ENCODE measurements around the gene PTPRCAP.

The PTPRCAP gene

GRCh38 chr11:67395555-67396258 lies 41.8 kb downstream of the PTPRCAP start:
- H3K9ac ChIP-seq (ENCODE audit: low read length), result no peak overlapping the region
- H3K4me1 ChIP-seq (ENCODE audit: insufficient read depth, low read length), result peaks cover 28% of the 10 kb centered on the region

GRCh38 chr11:67393990-67394389 lies 43.5 kb downstream of the PTPRCAP start:
- Histone ChIP-seq H3K9me3 (ENCODE audit: low read length) (no peaks in the 10 kb centered on the region), H3K4me1 (ENCODE audit: insufficient read depth, low read length) (peaks cover 14% of the 10 kb centered on the region), H3K4me3 (ENCODE audit: low read depth in 1 of 2, low read length in 2 of 2) (no peak overlapping the region), H3K9ac (ENCODE audit: low read length) (no peak overlapping the region), H3K27me3 (ENCODE audit: control insufficient read depth in 1 of 2, insufficient read depth in 2 of 2, low read length in 2 of 2) (no peaks in the 10 kb centered on the region), H3K36me3 (ENCODE audit: insufficient read depth, low read length) (peaks cover 17% of the 10 kb centered on the region), H3K27ac (ENCODE audit: low read depth, low read length) (no peak overlapping the region)

More at GRCh38 chr11:67395555-67396258, 41.8 kb downstream of the PTPRCAP start:
- H3K9me3 ChIP-seq (ENCODE audit: low read length), result no peaks in the 10 kb centered on the region
- no peak overlapping the region for H3K27ac ChIP-seq (ENCODE audit: low read depth, low read length)
- H3K36me3 ChIP-seq (ENCODE audit: insufficient read depth, low read length), result peaks cover 22% of the 10 kb centered on the region
- H3K27me3 ChIP-seq (ENCODE audit: control insufficient read depth in 1 of 2, insufficient read depth in 2 of 2, low read length in 2 of 2), result no peaks in the 10 kb centered on the region
- H3K4me3 ChIP-seq (ENCODE audit: low read depth in 1 of 2, low read length in 2 of 2), result no peak overlapping the region

GRCh38 chr11:67393437-67393836 lies 44.0 kb downstream of the PTPRCAP start:
- Histone ChIP-seq H3K4me1 (ENCODE audit: insufficient read depth, low read length) (peaks cover 13% of the 10 kb centered on the region), H3K36me3 (ENCODE audit: insufficient read depth, low read length) (peaks cover 12% of the 10 kb centered on the region)

GRCh38 chr11:67392183-67392715 lies 45.2 kb downstream of the PTPRCAP start:
- Histone ChIP-seq H3K9me3 (ENCODE audit: low read length) (no peaks in the 10 kb centered on the region), H3K9ac (ENCODE audit: low read length) (peak overlapping the region; percentile 57), H3K4me1 (ENCODE audit: insufficient read depth, low read length) (peaks cover 13% of the 10 kb centered on the region), H3K36me3 (ENCODE audit: insufficient read depth, low read length) (no peaks in the 10 kb centered on the region), H3K27me3 (ENCODE audit: control insufficient read depth in 1 of 2, insufficient read depth in 2 of 2, low read length in 2 of 2) (no peaks in the 10 kb centered on the region), H3K27ac (ENCODE audit: low read depth, low read length) (peak overlapping the region; percentile 89), H3K4me3 (ENCODE audit: low read depth in 1 of 2, low read length in 2 of 2) (peak overlapping the region; percentile 77 to 98)

More at GRCh38 chr11:67393437-67393836, 44.0 kb downstream of the PTPRCAP start:
- Histone ChIP-seq H3K9ac (ENCODE audit: low read length) (no peak overlapping the region), H3K27ac (ENCODE audit: low read depth, low read length) (no peak overlapping the region), H3K9me3 (ENCODE audit: low read length) (no peaks in the 10 kb centered on the region), H3K27me3 (ENCODE audit: control insufficient read depth in 1 of 2, insufficient read depth in 2 of 2, low read length in 2 of 2) (no peaks in the 10 kb centered on the region), H3K4me3 (ENCODE audit: low read depth in 1 of 2, low read length in 2 of 2) (no peak overlapping the region)

GRCh38 chr11:67391304-67392182 lies 45.9 kb downstream of the PTPRCAP start, which contains the start of gene RAD9A:
Gene RAD9A, plus strand, starts transcription at chr11:67391986. Its CDS starts 59 bp downstream, at chr11:67392045.
- peak within 1 kb of the TSS; percentile 89 for H3K27ac ChIP-seq (ENCODE audit: low read depth, low read length)
- no peaks in the 10 kb centered on the region for H3K9me3 ChIP-seq (ENCODE audit: low read length)
- H3K27me3 ChIP-seq (ENCODE audit: control insufficient read depth in 1 of 2, insufficient read depth in 2 of 2, low read length in 2 of 2), result no peaks in the 10 kb centered on the region
- peak within 1 kb of the TSS; percentile 70 for H3K9ac ChIP-seq (ENCODE audit: low read length)
- H3K4me1 ChIP-seq (ENCODE audit: insufficient read depth, low read length), result peaks cover 13% of the 10 kb centered on the region
- H3K36me3 ChIP-seq (ENCODE audit: insufficient read depth, low read length), result no peaks in the 10 kb centered on the region
- peak within 1 kb of the TSS; percentile 92 to 98 for H3K4me3 ChIP-seq (ENCODE audit: low read depth in 1 of 2, low read length in 2 of 2)

- peak overlapping the region; percentile 70 for H3K9ac ChIP-seq (ENCODE audit: low read length)
- H3K9me3 ChIP-seq (ENCODE audit: low read length), result no peaks in the 10 kb centered on the region
- H3K36me3 ChIP-seq (ENCODE audit: insufficient read depth, low read length), result no peaks in the 10 kb centered on the region
- no peaks in the 10 kb centered on the region for H3K27me3 ChIP-seq (ENCODE audit: control insufficient read depth in 1 of 2, insufficient read depth in 2 of 2, low read length in 2 of 2)
- H3K27ac ChIP-seq (ENCODE audit: low read depth, low read length), result peak overlapping the region; percentile 89
- H3K4me1 ChIP-seq (ENCODE audit: insufficient read depth, low read length), result peaks cover 13% of the 10 kb centered on the region
- H3K4me3 ChIP-seq (ENCODE audit: low read depth in 1 of 2, low read length in 2 of 2), result peak overlapping the region; percentile 92 to 98
Observed at GRCh38 chr11:67390947-67391303, 46.6 kb downstream of the PTPRCAP start.

- Histone ChIP-seq H3K9me3 (ENCODE audit: low read length) (no peaks in the 10 kb centered on the region), H3K36me3 (ENCODE audit: insufficient read depth, low read length) (no peaks in the 10 kb centered on the region), H3K27me3 (ENCODE audit: control insufficient read depth in 1 of 2, insufficient read depth in 2 of 2, low read length in 2 of 2) (no peaks in the 10 kb centered on the region), H3K4me3 (ENCODE audit: low read depth in 1 of 2, low read length in 2 of 2) (no peak overlapping the region), H3K4me1 (ENCODE audit: insufficient read depth, low read length) (peaks cover 21% of the 10 kb centered on the region), H3K27ac (ENCODE audit: low read depth, low read length) (no peak overlapping the region), H3K9ac (ENCODE audit: low read length) (no peak overlapping the region)
Observed at GRCh38 chr11:67389477-67389876, 48.0 kb downstream of the PTPRCAP start.

GRCh38 chr11:67387518-67387917 lies 50.0 kb downstream of the PTPRCAP start:
- Histone ChIP-seq H3K9me3 (ENCODE audit: low read length) (no peaks in the 10 kb centered on the region), H3K27me3 (ENCODE audit: control insufficient read depth in 1 of 2, insufficient read depth in 2 of 2, low read length in 2 of 2) (no peaks in the 10 kb centered on the region), H3K9ac (ENCODE audit: low read length) (no peak overlapping the region), H3K36me3 (ENCODE audit: insufficient read depth, low read length) (no peaks in the 10 kb centered on the region), H3K4me1 (ENCODE audit: insufficient read depth, low read length) (peaks cover 19% of the 10 kb centered on the region), H3K4me3 (ENCODE audit: low read depth in 1 of 2, low read length in 2 of 2) (no peak overlapping the region), H3K27ac (ENCODE audit: low read depth, low read length) (no peak overlapping the region)

- Histone ChIP-seq H3K9ac (ENCODE audit: low read length) (no peak overlapping the region), H3K36me3 (ENCODE audit: insufficient read depth, low read length) (no peaks in the 10 kb centered on the region), H3K4me1 (ENCODE audit: insufficient read depth, low read length) (peaks cover 22% of the 10 kb centered on the region), H3K27ac (ENCODE audit: low read depth, low read length) (no peak overlapping the region), H3K9me3 (ENCODE audit: low read length) (no peaks in the 10 kb centered on the region), H3K4me3 (ENCODE audit: low read depth in 1 of 2, low read length in 2 of 2) (no peak overlapping the region), H3K27me3 (ENCODE audit: control insufficient read depth in 1 of 2, insufficient read depth in 2 of 2, low read length in 2 of 2) (no peaks in the 10 kb centered on the region)
Observed at GRCh38 chr11:67387069-67387468, 50.4 kb downstream of the PTPRCAP start.

All from muscle layer of colon (tissue), 2 donors.